ENCODE data around the gene USP25. TPM values are rescaled to one million over a fixed set of nuclear protein-coding genes. Genes with fewer than 3 reads are reported as not detected.

The USP25 gene
- total RNA-seq, 4 donors from 2014 or later, result 32.3 to 44.3 (median 33.4) TPM

DNA sequence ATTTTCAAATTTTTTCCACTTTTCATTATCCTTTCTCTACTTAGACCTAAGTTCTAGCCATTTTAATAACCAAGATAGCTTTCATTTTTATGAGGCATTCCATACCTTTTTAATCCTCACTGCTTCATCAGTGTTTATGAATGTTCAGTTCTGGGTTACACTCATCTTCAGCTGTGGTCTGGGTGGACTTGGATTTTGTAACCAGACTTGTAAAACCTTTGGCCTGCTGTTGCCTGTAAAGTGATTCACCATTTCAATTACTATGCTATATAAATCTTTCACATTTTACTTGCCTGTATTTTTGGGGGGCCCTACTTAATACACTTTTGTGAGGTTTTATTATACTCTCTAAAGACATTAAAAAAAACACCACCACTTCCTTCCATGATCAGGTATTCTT lies 46.2 kb downstream of the USP25 start:
- Histone ChIP-seq H3K4me1 (no peaks in the 10 kb centered on the region), H3K4me3 (no peak overlapping the region), H3K36me3 (peaks cover 8% of the 10 kb centered on the region), H3K27me3 (no peaks in the 10 kb centered on the region), H3K27ac (no peak overlapping the region), H3K9me3 (no peaks in the 10 kb centered on the region)
- DNase-seq (ENCODE audit: low spot score in 2 of 2), result no peak
- TF ChIP-seq, protein P1, sequence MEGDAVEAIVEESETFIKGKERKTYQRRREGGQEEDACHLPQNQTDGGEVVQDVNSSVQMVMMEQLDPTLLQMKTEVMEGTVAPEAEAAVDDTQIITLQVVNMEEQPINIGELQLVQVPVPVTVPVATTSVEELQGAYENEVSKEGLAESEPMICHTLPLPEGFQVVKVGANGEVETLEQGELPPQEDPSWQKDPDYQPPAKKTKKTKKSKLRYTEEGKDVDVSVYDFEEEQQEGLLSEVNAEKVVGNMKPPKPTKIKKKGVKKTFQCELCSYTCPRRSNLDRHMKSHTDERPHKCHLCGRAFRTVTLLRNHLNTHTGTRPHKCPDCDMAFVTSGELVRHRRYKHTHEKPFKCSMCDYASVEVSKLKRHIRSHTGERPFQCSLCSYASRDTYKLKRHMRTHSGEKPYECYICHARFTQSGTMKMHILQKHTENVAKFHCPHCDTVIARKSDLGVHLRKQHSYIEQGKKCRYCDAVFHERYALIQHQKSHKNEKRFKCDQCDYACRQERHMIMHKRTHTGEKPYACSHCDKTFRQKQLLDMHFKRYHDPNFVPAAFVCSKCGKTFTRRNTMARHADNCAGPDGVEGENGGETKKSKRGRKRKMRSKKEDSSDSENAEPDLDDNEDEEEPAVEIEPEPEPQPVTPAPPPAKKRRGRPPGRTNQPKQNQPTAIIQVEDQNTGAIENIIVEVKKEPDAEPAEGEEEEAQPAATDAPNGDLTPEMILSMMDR (IDR thresholded peaks at IDR 0.05), result no peak
- TF ChIP-seq POLR2A (IDR thresholded peaks at IDR 0.05) (no peak), POLR2AphosphoS5 (IDR thresholded peaks at IDR 0.05) (no peak), EP300 (IDR thresholded peaks at IDR 0.05) (no peak)

DNA sequence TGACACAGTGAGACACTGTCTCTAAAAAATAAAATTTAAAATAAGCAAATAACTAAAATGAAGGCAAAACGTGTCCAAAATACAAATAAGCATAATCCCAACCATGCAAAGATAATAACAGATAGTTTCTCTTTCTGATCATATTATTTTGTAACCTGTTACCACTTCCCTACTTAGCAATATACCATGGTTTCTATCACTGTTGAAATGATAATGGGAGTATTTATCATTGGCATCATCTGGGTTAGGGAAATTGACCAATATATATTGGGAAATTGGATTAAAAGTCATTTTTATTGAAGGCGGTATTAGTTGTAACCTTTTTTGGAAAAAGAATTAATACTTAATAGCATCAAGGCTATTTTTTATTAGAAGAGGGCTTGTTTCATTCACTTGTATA lies 47.0 kb downstream of the USP25 start:
- TF ChIP-seq, protein P1 (IDR thresholded peaks at IDR 0.05), result no peak
- TF ChIP-seq POLR2AphosphoS5 (IDR thresholded peaks at IDR 0.05), result no peak
- no peak for TF ChIP-seq EP300 (IDR thresholded peaks at IDR 0.05)
- TF ChIP-seq POLR2A (IDR thresholded peaks at IDR 0.05), result no peak
- 84% methylated on average over 2 of the region's 2 CpGs for WGBS

DNA sequence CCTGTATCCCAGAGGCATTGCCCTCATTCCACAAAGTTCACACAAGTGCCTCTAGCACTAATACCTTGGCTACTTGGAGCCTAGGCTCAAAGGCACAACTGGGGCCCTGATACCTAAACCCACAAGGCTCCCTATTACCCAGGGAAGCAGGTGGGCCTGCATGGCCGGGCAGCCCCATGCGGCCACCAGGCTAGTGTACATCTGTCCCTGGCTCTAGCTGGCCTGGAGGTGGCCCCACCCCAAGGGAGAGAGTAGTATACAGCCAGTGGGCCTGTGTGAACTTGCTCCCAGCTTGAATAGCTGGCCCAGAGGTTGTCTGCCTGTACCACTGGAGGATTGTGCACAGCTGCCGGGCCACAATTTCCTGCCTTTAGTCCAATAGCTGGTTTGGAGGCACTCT lies 52.2 kb downstream of the USP25 start:
- H3K4me3 ChIP-seq, result no peak overlapping the region
- TF ChIP-seq EP300 (IDR thresholded peaks at IDR 0.05) (no peak), POLR2A (IDR thresholded peaks at IDR 0.05) (no peak), POLR2AphosphoS5 (IDR thresholded peaks at IDR 0.05) (no peak)
- TF ChIP-seq, protein P1 (IDR thresholded peaks at IDR 0.05), result no peak
- WGBS, result no CpG with 5 or more reads among the region's 3 CpGs
- H3K4me1 ChIP-seq, result no peaks in the 10 kb centered on the region
- H3K27ac ChIP-seq, result no peak overlapping the region
- no peaks in the 10 kb centered on the region for H3K9me3 ChIP-seq
- no peak for DNase-seq (ENCODE audit: low spot score in 2 of 2)
- H3K27me3 ChIP-seq, result no peaks in the 10 kb centered on the region
- H3K36me3 ChIP-seq, result peaks cover 21% of the 10 kb centered on the region

More for the DNA sequence above, 47.0 kb downstream of the USP25 start:
- Histone ChIP-seq H3K4me3 (no peak overlapping the region), H3K9me3 (no peaks in the 10 kb centered on the region), H3K27ac (no peak overlapping the region), H3K27me3 (no peaks in the 10 kb centered on the region), H3K36me3 (peaks cover 16% of the 10 kb centered on the region), H3K4me1 (no peaks in the 10 kb centered on the region)
- DNase-seq (ENCODE audit: low spot score in 2 of 2), result no peak

DNA sequence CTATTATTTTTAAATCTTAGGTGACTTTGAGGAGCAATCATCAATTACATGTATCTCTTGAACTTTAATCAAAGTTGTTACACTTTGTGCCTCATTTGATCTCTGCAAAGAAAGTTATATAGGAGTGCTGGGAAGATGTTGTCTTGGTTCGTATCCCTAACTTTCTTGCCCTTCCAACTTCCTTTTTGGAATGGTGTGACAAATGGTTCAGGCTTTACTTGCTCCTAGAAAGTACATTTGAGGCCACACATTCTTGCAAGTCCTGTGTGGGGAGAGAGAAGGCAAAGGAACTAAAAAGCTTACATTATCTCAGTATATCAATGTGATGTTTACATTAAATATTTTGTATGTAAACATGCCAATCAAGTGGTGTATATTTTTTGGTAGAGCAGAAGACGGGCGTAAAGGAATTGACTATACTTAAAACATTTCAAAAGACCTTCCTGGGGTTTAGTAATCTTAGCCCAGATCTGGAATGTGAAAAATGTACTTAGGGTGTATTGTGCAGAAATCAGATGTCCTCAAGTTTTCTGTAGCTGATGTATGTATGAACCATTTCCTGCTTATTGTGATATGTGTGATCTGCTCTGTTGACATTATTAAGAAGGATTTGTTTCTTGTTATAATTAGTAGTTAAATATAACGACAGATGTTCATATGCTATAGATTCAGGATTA lies 59.2 kb downstream of the USP25 start:
- H3K36me3 ChIP-seq, result no peaks in the 10 kb centered on the region
- no peaks in the 10 kb centered on the region for H3K27me3 ChIP-seq
- H3K9me3 ChIP-seq, result no peaks in the 10 kb centered on the region
- WGBS, result 83% methylated on average over 4 of the region's 4 CpGs
- no peak overlapping the region for H3K27ac ChIP-seq
- no peaks in the 10 kb centered on the region for H3K4me1 ChIP-seq
- no peak for DNase-seq (ENCODE audit: low spot score in 2 of 2)
- H3K4me3 ChIP-seq, result no peak overlapping the region
- no peak for TF ChIP-seq POLR2AphosphoS5 (IDR thresholded peaks at IDR 0.05)
- TF ChIP-seq, protein P1 (IDR thresholded peaks at IDR 0.05), result no peak
- TF ChIP-seq EP300 (IDR thresholded peaks at IDR 0.05), result no peak
- TF ChIP-seq POLR2A (IDR thresholded peaks at IDR 0.05), result no peak

DNA sequence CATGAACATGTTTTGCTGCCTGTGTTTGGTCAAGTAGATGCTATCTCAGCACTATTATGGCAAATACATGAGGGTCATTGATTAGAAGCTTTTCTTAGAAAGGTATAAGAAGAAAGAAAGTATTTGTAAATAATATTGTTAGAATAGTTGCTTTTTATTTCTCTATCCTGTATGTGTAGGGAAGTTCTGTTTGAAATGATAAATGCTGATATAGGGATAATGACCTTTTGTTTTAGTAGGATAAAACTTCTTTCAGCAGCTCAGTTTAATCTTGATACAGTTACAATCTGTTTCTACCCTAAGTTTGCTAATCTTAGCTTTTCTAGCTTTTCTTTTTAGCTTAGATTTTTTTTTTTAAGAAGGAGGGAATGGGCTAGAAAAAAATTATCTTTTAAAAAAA lies 63.3 kb downstream of the USP25 start:
- H3K4me1 ChIP-seq, result no peaks in the 10 kb centered on the region
- no peaks in the 10 kb centered on the region for H3K9me3 ChIP-seq
- no peak for DNase-seq (ENCODE audit: low spot score in 2 of 2)
- no peak overlapping the region for H3K27ac ChIP-seq
- H3K4me3 ChIP-seq, result no peak overlapping the region
- no peaks in the 10 kb centered on the region for H3K27me3 ChIP-seq
- TF ChIP-seq, protein P1 (IDR thresholded peaks at IDR 0.05), result no peak
- no peak for TF ChIP-seq POLR2A (IDR thresholded peaks at IDR 0.05)
- TF ChIP-seq POLR2AphosphoS5 (IDR thresholded peaks at IDR 0.05), result no peak
- TF ChIP-seq EP300 (IDR thresholded peaks at IDR 0.05), result no peak
- no peaks in the 10 kb centered on the region for H3K36me3 ChIP-seq

Data from suprapubic skin (tissue), 4 donors.